ENCODE results near the gene DAPK2.
A peak's percentile ranks its signal among the peaks of the same experiment; 100 is the strongest.

Gene DAPK2

GRCh38 chr15:63922261-63922904 is 123.9 kb downstream of the DAPK2 start:
- Histone ChIP-seq H3K36me3 (ENCODE audit: insufficient read depth, low read length) (no peaks in the 10 kb centered on the region), H3K9me3 (ENCODE audit: low read depth, low read length) (no peaks in the 10 kb centered on the region), H3K9ac (ENCODE audit: insufficient read length) (no peak overlapping the region), H3K27ac (no peak overlapping the region), H3K4me3 (peak overlapping the region; percentile 29)
- peak; percentile 74 for DNase-seq (ENCODE audit: low read depth, low spot score)
- TF ChIP-seq FOXP2 (optimal IDR thresholded peaks at IDR 0.05; ENCODE audit: control extremely low read depth, extremely low read length, insufficient read depth) (peak; percentile 13), EZH2 (IDR thresholded peaks at IDR 0.05) (no peak), POLR2AphosphoS5 (IDR thresholded peaks at IDR 0.05; ENCODE audit: borderline replicate concordance, low read depth, low read length) (peak; percentile 20; the same call in 1 of the 2 replicates)

- Histone ChIP-seq H3K4me3 (no peak overlapping the region), H3K9me3 (ENCODE audit: low read depth, low read length) (no peaks in the 10 kb centered on the region), H3K9ac (ENCODE audit: insufficient read length) (no peak overlapping the region), H3K27ac (no peak overlapping the region), H3K36me3 (ENCODE audit: insufficient read depth, low read length) (no peaks in the 10 kb centered on the region)
- no peak for TF ChIP-seq EZH2 (IDR thresholded peaks at IDR 0.05)
- TF ChIP-seq POLR2AphosphoS5 (IDR thresholded peaks at IDR 0.05; ENCODE audit: borderline replicate concordance, low read depth, low read length), result no peak
- TF ChIP-seq FOXP2 (optimal IDR thresholded peaks at IDR 0.05; ENCODE audit: control extremely low read depth, extremely low read length, insufficient read depth), result no peak
- DNase-seq (ENCODE audit: low read depth, low spot score), result no peak
Observed at GRCh38 chr15:63920504-63921175, 125.6 kb downstream of the DAPK2 start.

- DNase-seq (ENCODE audit: low read depth, low spot score), result no peak
- TF ChIP-seq FOXP2 (optimal IDR thresholded peaks at IDR 0.05; ENCODE audit: control extremely low read depth, extremely low read length, insufficient read depth) (no peak), POLR2AphosphoS5 (IDR thresholded peaks at IDR 0.05; ENCODE audit: borderline replicate concordance, low read depth, low read length) (no peak), EZH2 (IDR thresholded peaks at IDR 0.05) (no peak)
- Histone ChIP-seq H3K27ac (no peak overlapping the region), H3K4me3 (no peak overlapping the region), H3K9me3 (ENCODE audit: low read depth, low read length) (no peaks in the 10 kb centered on the region), H3K36me3 (ENCODE audit: insufficient read depth, low read length) (no peaks in the 10 kb centered on the region), H3K9ac (ENCODE audit: insufficient read length) (no peak overlapping the region)
Observed at GRCh38 chr15:63918901-63919348, 127.4 kb downstream of the DAPK2 start.

- no peak for DNase-seq (ENCODE audit: low read depth, low spot score)
- Histone ChIP-seq H3K27ac (no peak overlapping the region), H3K9ac (ENCODE audit: insufficient read length) (no peak overlapping the region), H3K4me3 (no peak overlapping the region), H3K36me3 (ENCODE audit: insufficient read depth, low read length) (no peaks in the 10 kb centered on the region), H3K9me3 (ENCODE audit: low read depth, low read length) (no peaks in the 10 kb centered on the region)
- TF ChIP-seq POLR2AphosphoS5 (IDR thresholded peaks at IDR 0.05; ENCODE audit: borderline replicate concordance, low read depth, low read length) (no peak), FOXP2 (optimal IDR thresholded peaks at IDR 0.05; ENCODE audit: control extremely low read depth, extremely low read length, insufficient read depth) (no peak), EZH2 (IDR thresholded peaks at IDR 0.05) (no peak)
Observed at GRCh38 chr15:63918317-63918672, 128.0 kb downstream of the DAPK2 start.

- Histone ChIP-seq H3K9me3 (ENCODE audit: low read depth, low read length) (no peaks in the 10 kb centered on the region), H3K4me3 (no peak overlapping the region), H3K36me3 (ENCODE audit: insufficient read depth, low read length) (no peaks in the 10 kb centered on the region), H3K9ac (ENCODE audit: insufficient read length) (no peak overlapping the region), H3K27ac (no peak overlapping the region)
- DNase-seq (ENCODE audit: low read depth, low spot score), result no peak
- TF ChIP-seq EZH2 (IDR thresholded peaks at IDR 0.05) (no peak), POLR2AphosphoS5 (IDR thresholded peaks at IDR 0.05; ENCODE audit: borderline replicate concordance, low read depth, low read length) (no peak), FOXP2 (optimal IDR thresholded peaks at IDR 0.05; ENCODE audit: control extremely low read depth, extremely low read length, insufficient read depth) (no peak)
Observed at GRCh38 chr15:63917588-63918316, 128.5 kb downstream of the DAPK2 start.

- no peak overlapping the region for H3K4me3 ChIP-seq
- H3K9ac ChIP-seq (ENCODE audit: insufficient read length), result no peak overlapping the region
- no peak for DNase-seq (ENCODE audit: low read depth, low spot score)
- H3K36me3 ChIP-seq (ENCODE audit: insufficient read depth, low read length), result no peaks in the 10 kb centered on the region
- no peak for TF ChIP-seq POLR2AphosphoS5 (IDR thresholded peaks at IDR 0.05; ENCODE audit: borderline replicate concordance, low read depth, low read length)
- no peak for TF ChIP-seq EZH2 (IDR thresholded peaks at IDR 0.05)
- no peak for TF ChIP-seq FOXP2 (optimal IDR thresholded peaks at IDR 0.05; ENCODE audit: control extremely low read depth, extremely low read length, insufficient read depth)
- no peaks in the 10 kb centered on the region for H3K9me3 ChIP-seq (ENCODE audit: low read depth, low read length)
- H3K27ac ChIP-seq, result no peak overlapping the region
Observed at GRCh38 chr15:63915873-63916771, 130.2 kb downstream of the DAPK2 start.

- DNase-seq (ENCODE audit: low read depth, low spot score), result no peak
- H3K36me3 ChIP-seq (ENCODE audit: insufficient read depth, low read length), result no peaks in the 10 kb centered on the region
- no peak overlapping the region for H3K9ac ChIP-seq (ENCODE audit: insufficient read length)
- H3K27ac ChIP-seq, result no peak overlapping the region
- no peak overlapping the region for H3K4me3 ChIP-seq
- TF ChIP-seq FOXP2 (optimal IDR thresholded peaks at IDR 0.05; ENCODE audit: control extremely low read depth, extremely low read length, insufficient read depth) (no peak), POLR2AphosphoS5 (IDR thresholded peaks at IDR 0.05; ENCODE audit: borderline replicate concordance, low read depth, low read length) (no peak), EZH2 (IDR thresholded peaks at IDR 0.05) (no peak)
- H3K9me3 ChIP-seq (ENCODE audit: low read depth, low read length), result no peaks in the 10 kb centered on the region
Observed at GRCh38 chr15:63915209-63915872, 130.9 kb downstream of the DAPK2 start.
